Stimulated activated CD8-positive, alpha-beta memory T cell treated with anti-CD3 and anti-CD28 coated beads, Interleukin-15, amount 100 ng/mL, for 24 hours (primary cell): Measurements from ENCODE around the gene CLCF1.
A peak's percentile ranks its signal among the peaks of the same experiment; 100 is the strongest.

ENCODE experiments used
- DNase-seq: peaks from one replicate; pipeline ENCODE4 v3.0.0-alpha.2; 2020; ENCODE audit warnings: low read depth

Gene CLCF1

DNA sequence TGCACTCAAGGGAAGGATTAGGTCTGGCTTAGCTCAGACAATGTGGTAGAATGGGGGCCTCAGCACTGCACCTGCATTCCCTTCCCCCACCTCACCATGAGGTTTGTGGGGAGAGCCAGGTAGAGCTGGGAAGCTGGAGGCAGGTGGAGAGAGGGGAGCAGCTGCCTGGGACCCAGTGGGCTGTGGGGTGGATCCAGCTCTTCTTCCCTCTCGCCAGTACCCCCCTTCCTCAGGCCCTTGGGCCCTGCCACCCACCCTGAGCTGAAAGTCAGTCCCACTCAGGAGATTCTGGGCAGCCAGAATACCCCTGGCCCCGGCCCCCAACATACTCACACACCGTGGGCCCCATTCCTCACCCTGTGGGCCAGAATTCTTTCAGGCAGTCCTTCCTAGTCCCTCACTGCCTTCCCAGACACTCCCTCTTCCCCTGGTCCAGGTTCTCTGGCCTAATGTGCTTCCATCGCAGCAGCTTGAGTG, 17.0 kb downstream of the CLCF1 start:
- no peak for DNase-seq

DNA sequence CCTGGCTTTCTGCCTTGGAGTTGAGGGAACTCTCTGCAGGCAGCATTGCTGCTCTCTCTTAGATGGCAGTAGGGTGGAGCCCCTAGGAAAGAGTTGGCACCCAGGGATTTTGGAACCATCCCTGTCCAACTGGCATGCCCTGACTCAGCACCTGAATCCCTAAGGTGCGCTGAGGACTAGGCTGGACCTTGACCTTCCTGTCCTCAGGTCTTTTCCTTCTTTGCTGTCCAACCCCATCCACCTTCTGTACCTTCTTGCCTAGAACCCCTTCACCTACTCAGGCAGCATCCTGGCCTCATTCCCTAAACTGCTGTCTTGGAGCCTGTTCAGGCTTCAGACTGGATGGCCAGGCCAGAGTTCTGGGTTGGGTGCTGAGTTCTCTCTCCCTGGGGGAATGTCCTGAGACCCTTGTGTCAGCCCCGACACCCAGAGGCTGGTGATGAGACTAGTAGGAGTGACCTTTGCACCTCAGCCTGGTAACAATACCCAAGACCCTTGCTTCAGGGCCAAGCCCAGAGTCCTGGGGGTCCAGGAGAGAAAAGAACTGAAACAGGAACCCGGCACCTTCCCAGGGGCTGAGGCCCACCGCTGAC, 17.5 kb downstream of the CLCF1 start:
- DNase-seq: no peak

DNA sequence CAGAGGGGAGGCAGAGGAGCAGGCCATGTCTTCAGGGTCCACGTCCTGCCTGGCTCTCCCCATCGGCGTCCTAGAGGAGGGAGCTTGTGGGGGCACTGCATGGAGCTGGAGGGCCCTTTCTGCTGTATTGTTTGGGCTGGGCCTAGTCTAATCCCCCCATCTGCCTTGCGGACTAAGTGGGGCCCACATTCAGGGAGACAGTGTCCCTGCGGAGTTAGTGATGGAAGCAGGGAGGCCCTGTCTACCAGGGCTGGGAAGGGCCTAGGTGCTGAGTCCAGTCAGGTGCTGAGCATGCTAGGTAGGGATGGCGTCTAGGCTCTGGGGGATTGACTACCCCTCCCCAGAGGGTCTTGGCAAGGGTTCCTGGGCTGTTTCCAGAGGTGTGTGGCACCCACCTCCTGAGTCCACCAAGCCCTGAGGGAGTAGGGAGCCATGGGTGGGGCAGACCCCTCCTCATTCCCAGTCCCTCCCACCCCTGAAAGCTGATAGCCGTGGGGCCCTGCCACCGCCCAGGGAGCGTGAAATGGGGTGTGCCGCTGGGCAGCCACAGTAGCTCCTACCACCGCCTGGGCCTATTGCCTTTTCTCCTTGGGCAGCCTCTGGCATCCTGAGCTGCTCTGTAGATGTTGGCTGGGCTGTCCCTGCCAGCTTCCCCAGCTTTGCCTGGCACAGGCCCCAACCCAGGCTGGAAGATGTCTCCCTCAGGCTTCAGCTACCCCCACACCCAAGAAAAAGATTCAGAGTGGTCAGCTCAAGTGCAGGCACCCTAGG, 18.2 kb downstream of the CLCF1 start:
- DNase-seq: no peak

DNA sequence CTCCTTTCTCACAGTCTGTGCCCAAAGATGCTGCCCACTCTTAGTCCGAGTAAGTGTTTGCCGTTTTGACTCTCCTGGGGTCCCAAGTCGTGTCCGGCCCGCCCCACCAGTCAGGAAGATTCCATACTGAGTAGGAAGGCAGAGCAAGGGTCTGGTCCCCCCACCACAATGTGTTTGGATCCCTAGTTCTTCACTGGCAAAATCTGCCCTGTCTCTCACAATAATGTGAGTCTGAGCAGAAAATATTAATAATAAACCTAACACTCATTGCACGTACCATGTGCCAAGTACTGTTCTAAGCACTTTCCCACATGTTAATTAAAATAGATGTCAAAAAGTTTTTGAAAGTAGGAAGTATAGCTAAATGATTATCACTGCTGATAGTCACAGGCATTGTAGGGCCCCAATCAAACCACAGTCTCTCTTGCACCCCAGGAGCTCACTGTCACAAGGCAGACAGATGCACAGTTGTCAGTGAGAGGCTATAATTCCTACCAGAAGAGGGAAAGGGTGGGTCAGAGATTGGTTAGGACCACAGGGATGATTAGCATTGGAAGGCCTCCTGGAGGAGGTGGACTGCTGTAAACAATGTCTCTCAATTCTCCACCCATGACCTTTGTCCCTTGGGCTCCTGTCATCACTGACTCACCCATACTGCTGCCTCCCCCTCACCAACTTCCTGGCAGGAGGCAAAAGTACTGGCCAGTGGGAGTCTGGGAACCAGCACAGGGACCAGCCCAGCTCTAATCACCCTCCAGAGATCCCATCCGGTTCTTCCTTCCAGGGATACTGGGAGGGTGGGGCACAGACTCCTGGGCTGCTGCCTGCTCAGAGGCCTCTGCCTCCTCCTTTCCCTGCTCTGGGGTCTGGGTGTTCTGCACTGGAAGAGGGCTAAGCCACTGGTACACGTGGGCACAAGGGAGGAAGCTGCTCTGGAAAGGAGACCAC, 19.0 kb downstream of the CLCF1 start:
- DNase-seq: no peak

DNA sequence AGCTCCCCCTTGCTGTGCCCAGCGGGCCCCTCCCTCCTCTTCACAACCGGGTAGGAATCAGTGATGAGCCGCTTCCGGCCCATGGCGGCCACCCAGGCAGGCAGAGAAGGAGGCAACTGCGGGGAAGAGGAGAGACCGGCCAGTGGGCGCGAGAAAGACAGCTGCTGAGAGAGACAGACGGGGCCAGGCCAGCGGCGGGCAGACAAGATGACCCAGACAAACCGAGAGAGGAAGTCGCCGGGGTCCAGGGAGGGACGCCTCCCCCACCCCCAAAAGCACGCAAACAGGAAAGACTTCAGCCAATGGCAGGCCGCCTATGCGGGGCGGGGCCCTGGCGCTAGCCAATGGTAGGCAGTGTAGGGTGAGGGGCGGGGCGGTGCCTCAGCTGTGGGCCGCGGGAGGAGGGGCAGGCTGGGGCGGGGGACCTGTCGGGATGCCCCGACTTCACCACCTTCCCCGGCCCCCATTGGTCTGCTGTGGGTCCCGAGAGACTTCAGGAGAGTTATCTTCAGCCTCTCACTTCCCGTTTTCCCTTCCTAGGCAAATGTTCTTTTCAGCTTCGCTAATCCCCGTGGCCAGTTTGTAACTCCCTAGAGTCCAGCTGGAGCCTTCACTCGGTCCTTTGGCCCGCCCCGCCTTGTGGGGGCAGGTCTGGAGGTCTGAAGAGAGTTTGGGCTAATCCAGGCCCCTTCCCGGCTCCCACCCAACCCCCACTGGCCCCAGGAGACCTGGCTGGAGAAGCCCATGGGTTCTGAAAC, 19.9 kb downstream of the CLCF1 start, which contains the start of gene POLD4:
POLD4 (minus strand) TSS at position 230 of the 758 bp plus-strand sequence; CDS start at position 83, 147 bp downstream.
- peak; percentile 85 for DNase-seq

DNA sequence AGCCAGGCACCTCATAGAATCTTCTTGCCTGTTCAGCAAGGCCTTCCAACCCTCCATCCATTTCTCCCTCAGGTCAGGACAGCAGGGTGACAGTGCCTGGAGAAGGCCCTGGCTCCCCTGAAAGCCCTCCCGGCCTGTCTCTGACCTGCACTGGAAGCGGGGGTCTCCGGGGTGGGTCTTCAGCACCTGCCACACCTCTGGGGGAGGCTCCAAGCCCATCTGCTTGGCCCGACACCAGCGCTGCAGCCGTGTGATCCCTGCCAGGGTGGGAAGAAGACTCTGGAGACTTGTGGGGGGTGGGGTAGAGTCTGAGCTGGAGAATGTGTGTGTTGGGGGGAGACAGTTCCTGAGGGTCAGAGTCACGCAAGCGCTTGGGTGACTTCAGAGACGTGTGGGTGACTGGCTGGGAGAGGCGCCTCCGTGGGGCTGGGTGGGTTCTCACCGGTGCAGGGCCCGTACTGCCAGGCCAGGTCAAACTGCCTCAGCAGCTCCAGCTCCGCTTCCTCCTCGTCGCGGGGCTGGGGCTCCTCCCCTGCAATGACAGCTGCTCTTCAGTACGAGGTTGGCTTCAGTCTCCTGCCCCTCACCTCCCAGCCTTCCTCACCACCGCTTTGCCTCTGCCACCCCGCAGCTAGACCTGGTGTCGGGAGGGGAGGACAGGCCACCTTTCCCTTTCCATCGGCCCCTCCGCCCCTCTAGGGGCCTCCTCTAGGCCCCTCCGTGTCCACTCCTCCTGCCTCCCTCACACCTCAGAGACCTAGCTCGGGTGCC, 20.7 kb downstream of the CLCF1 start:
- no peak for DNase-seq

DNA sequence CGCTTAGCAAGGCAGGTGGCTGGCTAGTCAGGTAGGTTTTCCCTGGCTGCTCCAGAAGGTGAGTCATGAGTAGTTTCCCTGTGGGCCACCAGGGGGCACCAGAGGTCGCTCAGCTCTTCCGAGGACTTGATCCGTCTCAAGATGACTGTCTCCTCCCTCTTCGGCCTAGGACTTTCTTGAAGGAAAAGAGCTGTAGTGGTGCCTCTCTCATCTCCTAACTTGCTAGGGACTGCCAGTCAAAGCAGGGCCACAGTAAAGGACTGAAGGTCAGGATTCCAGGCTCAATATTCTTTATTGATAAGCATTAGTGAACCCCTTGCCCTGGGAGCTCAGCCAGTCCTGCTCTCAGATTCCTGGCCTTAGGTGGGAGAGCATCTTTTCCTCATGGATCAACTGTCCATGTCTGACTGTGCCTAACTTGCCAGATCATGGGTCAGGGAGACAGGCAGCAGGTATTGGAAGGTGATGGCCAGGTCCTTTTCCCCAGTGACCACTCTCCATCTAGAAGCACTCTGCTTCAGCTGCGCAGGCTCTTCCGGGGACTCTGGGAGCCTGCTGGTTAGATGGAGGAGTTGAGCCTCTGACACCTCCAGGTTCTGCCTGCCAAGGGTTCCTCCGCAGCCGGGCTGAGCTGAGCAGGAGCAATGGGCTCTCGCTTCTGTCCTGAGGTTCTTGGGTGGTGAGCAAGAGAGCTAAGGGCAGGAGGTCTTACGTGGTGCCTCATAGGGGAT, 22.0 kb downstream of the CLCF1 start:
- no peak for DNase-seq

DNA sequence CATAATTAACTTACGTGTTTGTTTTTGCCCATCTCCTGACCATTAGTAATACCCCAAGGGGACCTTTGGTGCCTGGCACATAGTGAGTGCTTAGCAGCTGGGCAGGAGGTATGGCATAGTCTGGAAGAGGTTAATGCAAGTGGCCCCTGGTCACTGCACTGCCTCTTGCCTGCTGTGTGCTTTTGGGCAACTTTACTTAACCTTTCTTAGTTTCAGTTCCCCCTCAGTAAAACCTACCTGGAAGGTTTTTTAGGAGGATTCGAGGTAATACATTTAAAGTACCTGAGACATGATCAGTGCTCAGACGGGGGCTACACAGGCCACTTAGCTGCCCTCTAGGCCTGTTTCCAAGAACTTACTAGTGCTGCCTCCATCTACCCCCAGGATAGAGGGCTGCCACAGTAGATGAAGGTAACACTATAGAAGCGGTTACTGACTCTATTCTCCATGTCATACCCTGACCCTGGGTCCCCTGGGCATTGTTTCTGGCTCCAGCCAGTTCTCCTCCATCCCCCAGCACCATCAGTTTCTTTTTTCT, 23.4 kb downstream of the CLCF1 start:
- DNase-seq: no peak

DNA sequence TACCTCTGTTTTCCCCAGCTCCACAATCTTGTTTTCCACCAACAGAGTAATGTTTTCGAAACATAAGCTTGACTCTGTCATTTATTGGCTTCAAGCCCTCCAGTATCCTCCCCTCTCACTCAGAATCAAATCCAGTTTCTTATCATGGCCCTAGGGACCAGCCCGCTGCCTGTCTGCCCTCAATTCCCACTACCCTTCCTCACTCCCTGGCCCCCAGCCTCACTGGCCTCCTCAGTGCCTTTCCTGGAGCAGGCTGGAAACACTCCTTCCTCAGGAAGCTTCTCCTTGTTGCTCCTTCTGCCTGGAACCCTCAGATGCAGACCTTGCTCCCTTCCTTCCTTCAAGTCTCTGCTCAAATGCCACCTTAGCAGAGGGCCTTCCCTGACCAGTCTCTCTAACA, 23.9 kb downstream of the CLCF1 start:
- DNase-seq: no peak

DNA sequence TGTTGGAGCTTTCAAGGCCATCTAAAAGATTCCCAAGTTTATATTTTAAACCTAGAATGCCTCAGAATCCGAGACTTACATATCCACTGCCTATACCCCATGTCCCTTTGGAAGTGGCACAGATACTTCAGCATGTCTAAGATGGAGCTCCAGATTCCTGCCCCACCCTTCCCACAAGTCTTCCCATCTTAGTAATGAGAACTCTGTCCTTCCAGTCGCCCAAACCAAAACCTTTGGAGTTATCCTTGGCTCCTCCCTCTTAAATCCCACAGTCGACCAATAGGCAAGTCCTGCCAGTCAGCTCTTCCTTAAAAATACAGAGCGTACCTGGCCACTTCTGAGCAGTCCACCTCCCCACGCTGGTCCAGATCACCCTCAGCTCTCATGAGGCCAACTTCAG, 24.4 kb downstream of the CLCF1 start:
- no peak for DNase-seq

DNA sequence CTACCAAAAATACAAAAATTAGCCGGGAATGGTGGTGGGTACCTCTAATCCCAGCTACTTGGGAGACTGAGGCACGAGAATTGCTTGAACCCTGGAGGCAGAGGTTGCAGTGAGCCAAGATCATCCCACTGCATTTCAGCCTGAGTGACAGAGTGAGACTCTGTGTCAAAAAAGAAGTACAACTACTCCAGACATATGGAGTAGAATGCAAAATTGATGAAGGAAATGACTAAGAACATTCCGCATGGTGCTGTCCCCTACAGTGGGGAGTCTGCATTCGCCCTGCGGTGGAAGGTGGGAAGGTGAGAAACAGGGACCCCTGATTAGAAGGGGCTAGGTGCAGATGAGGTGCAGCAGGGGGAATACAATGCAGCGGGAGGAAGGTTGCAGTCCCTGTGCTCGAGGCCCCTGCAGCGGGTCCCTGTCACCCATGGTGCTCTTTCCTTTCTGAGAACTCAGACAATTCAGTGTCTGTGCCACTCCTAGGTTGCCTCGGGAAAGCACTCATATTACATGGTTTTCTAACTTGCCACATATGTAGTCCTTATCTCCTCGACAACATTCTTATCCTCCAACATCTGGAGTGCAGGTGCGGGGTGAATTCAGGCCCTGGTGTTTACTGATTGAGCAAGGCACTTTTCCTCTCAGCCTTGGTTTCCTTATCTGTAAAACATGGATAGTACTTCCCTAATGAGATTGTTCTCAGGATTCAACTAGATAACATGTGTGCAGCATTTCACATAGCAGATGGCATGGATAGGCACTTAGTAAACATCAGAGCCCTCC, 25.2 kb downstream of the CLCF1 start:
- DNase-seq: no peak

DNA sequence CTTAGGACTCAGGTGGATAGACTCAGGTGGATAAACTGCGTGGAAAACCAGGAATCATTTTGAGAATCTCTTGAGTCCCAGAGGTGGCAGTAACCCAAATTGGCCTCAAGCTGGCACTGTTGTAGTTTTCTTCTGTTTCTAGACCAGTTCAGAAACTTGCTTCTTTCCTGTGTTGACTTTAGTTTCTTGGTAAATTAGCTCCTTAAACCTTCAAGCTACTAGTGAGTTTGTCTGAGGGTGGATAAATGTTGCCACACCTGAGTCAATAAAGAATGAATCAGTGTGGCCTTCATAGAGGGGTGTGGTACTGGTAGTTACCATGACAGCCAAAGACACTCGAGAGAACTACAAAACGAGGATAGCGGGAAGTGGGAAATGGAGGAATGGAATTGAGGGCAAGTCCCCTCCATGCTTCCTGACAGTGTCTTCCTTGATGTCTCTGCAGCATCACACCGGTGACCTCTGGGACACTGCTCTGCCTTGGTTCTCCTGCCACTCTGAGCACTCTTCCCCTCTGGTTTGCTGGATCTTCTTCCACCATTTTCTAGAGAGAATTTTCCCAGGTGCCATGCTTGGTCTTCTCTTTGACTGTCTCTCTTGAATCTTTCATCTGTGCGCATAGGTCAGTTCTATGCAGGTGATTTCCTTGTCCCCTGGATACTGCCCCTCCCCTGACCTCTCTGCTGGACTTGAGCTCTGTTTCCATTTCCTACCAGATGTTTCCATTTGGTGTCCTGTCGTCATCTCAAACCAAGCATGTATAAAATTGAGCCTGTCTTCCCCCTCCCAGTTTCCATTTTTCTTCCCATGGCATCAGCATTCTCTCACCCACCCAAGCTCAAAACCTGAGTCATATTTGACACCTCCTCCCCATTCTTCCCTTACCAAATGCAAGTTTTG, 27.2 kb downstream of the CLCF1 start:
- DNase-seq: no peak

DNA sequence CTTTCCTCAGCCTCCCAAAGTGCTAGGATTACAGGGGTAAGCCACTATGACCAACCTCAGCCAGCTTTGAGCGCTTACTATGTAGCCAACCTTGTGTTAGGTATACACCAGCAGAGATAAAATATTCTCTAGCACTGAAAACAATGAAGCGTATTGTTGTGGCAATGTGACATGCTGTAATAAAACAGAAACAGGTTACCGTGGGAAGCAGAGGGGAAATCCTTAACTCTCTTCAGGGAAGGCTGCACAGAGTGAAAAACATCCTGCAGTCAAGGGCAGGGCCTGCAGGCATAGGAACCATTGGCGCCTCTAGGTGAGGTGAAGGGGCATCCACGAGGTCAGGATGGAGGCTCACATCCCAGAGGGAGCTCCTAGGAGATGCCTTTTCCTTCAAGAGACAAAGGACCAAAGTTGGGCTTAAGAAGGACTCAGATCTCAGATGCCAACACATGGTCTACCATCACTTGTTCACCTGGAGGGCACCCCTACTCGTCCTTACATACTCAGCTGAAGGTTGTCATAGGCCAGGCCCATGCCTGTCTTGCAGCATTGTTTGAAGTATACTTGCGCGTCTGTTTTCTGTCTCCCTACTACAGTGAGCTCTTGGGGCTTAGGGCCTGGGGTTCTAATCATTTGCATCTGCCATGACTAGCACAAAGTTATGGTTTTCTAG, 28.0 kb downstream of the CLCF1 start:
- no peak for DNase-seq

DNA sequence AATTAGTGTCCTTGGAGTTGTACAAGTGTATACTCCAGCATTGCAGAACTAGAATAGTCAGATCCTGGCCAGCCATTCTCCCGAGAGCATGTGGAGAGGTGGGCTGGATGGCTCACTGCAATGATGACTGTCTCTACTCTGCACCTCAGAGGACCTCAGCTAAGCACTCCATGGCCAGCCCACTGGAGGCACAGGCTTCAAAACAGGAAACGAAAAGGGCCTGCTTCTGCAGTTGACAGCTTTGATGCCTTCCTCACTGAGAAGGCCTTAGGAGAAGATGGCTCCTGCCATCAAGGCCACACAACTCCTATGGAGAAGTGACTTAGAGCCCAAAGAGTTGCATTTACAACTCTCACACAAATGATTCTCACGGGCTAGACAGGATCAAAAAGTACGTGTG, 29.1 kb downstream of the CLCF1 start:
- no peak for DNase-seq

DNA sequence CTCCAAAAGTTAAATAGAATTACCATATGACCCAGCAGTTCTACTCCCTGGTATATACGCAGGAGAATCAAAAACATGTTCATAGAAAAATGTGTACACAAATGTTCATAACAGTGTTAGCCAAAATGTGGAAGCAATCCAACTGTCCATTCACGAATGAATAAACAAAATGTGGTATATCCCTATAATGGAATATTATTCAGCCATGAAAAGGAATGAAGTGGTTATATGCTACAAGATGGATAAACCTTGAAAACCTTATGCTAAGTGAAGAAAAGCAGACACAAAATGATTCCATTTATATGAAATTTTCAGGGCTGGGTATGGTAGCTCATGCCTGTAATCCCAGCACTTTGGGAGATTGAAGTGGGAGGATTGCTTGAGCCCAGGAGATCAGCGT, 36.1 kb downstream of the CLCF1 start:
- DNase-seq: no peak

DNA sequence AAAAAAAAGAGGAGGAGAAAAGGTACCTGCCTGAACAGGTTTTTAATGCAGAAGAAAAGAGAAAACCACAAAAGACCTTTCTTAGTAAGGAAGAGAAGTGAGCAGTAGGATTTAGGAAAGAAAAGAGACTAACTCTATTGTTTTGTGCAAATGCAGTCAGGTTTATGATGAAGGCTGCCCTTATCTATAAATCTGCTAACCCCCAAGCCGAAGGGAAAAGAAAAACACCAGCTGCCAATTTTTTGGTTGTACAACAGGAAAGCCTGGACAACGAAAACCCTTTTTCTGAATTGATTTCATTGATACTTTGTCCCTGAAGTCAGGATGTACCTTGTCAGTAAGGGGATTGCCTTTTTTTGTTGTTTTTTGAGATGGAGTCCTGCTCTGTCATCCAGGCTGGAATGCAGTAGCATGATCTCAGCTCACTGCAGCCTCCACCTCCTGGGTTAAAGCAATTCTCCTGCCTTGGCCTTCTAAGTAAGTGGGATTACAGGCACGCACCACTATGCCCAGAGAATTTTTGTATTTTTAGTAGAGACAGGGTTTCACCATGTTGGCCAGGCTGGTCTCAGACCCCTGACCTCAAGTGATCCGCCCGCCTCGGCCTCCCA, 41.2 kb downstream of the CLCF1 start:
- DNase-seq: no peak

DNA sequence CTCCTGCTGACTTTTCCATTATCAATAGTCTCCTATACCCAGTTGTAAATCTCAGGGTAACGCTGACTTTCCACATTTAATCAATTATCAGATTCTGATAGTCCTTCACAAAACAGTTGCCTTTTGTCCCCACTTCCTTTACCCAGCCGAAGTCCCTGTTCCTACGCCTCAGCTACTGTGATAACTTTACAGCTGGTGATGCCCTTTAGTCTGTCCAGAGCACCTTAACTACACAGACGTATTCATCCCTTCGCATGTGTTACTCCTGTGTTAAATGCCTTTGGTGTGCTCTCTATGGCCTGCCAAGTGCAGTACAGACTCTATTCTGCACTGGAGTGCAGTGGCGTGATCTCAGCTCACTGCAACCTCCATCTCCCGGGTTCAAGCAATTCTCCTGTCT, 49.9 kb downstream of the CLCF1 start:
- DNase-seq: no peak
